Measurements from ENCODE around the gene ASB3.
A peak's percentile ranks its signal among the peaks of the same experiment; 100 is the strongest.
"Not testable (repeated sequence)": the region's sequence is repeated elsewhere in the genome, so short reads cannot be mapped to it uniquely, and the experiment has no call there.

Gene ASB3, protein sequence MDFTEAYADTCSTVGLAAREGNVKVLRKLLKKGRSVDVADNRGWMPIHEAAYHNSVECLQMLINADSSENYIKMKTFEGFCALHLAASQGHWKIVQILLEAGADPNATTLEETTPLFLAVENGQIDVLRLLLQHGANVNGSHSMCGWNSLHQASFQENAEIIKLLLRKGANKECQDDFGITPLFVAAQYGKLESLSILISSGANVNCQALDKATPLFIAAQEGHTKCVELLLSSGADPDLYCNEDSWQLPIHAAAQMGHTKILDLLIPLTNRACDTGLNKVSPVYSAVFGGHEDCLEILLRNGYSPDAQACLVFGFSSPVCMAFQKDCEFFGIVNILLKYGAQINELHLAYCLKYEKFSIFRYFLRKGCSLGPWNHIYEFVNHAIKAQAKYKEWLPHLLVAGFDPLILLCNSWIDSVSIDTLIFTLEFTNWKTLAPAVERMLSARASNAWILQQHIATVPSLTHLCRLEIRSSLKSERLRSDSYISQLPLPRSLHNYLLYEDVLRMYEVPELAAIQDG

DNA sequence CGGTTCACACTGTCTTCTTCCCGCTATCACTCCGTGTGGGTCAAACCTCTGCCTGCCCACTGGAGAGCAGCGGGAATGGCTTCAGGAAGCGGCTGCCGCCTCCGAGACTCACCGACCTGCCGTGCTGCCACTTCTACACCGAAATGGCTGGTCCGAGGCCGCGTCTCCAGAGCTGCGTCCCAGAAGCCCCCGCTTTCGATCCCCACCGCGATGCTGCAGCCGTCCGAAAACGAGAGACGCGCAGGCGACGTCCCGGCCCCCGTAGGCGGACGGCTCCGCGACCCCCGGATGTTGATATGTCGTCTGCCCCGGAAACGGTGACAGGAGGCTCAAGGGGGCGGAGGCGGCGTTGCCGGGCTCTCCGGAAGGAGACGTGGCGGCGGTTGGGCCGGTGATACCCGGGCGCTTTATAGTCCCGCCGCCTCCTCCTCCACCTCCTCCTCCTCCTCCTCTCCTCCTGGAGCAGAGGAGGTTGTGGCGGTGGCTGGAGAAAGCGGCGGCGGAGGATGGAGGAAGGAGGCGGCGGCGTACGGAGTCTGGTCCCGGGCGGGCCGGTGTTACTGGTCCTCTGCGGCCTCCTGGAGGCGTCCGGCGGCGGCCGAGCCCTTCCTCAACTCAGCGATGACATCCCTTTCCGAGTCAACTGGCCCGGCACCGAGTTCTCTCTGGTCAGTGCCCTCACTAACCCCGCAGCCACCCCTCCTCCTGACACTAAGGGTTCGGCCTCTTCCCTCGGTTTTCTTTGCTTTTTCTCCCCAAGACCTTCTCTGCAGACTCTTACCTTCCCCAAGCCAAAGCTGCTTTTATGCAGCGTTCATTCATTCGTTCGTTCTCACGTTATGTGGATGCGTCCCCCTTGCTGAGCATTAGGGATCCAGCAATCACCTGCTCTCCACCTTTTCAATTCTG is at the start of gene ASB3, which contains the start of gene ERLEC1:
Gene ASB3, minus strand, starts transcription at position 249 of the 909 bp plus-strand sequence. CDS start 21,381 bp downstream, outside the sequence.
Gene ERLEC1, plus strand, starts transcription at position 340 of the 909 bp plus-strand sequence. Its CDS starts 167 bp downstream, at position 507.
- Histone ChIP-seq H3K27me3 (ENCODE audit: insufficient read depth, low read length, poor library complexity, severe bottlenecking) (no peaks in the 10 kb centered on the region), H3F3A (ENCODE audit: low read depth) (no peaks in the 10 kb centered on the region), H3K4me2 (ENCODE audit: low read depth, low read length, poor library complexity, severe bottlenecking) (peak within 1 kb of the TSS; percentile 99), H3K9me2 (replicated peaks; ENCODE audit: low read depth, low read length) (no peaks in the 10 kb centered on the region), H3K36me3 (ENCODE audit: insufficient read depth, low read length) (no peaks in the 10 kb centered on the region), H3K9ac (ENCODE audit: low read depth, low read length, poor library complexity, severe bottlenecking) (peak within 1 kb of the TSS; percentile 94), H3K4me1 (ENCODE audit: insufficient read depth, low read length, poor library complexity, severe bottlenecking) (peaks cover 62% of the 10 kb centered on the region), H2AFZ (ENCODE audit: low read length) (peak within 1 kb of the TSS; percentile 94), H3K9me3 (ENCODE audit: insufficient read depth, low read depth, low read length) (no peaks in the 10 kb centered on the region), H3K79me2 (ENCODE audit: insufficient read depth, low read length) (peaks cover 93% of the 10 kb centered on the region), H4K20me1 (ENCODE audit: insufficient read depth, low read length, poor library complexity, severe bottlenecking) (peaks cover 49% of the 10 kb centered on the region), H3K4me3 (ENCODE audit: low read length, poor library complexity, severe bottlenecking) (peak within 1 kb of the TSS; percentile 82)
- no peak for TF ChIP-seq EZH2phosphoT487 (IDR thresholded peaks at IDR 0.05; ENCODE audit: borderline replicate concordance)
- TF ChIP-seq, protein P1, sequence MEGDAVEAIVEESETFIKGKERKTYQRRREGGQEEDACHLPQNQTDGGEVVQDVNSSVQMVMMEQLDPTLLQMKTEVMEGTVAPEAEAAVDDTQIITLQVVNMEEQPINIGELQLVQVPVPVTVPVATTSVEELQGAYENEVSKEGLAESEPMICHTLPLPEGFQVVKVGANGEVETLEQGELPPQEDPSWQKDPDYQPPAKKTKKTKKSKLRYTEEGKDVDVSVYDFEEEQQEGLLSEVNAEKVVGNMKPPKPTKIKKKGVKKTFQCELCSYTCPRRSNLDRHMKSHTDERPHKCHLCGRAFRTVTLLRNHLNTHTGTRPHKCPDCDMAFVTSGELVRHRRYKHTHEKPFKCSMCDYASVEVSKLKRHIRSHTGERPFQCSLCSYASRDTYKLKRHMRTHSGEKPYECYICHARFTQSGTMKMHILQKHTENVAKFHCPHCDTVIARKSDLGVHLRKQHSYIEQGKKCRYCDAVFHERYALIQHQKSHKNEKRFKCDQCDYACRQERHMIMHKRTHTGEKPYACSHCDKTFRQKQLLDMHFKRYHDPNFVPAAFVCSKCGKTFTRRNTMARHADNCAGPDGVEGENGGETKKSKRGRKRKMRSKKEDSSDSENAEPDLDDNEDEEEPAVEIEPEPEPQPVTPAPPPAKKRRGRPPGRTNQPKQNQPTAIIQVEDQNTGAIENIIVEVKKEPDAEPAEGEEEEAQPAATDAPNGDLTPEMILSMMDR (conservative IDR thresholded peaks at IDR 0.05; ENCODE audit: low read length) = no peak

DNA sequence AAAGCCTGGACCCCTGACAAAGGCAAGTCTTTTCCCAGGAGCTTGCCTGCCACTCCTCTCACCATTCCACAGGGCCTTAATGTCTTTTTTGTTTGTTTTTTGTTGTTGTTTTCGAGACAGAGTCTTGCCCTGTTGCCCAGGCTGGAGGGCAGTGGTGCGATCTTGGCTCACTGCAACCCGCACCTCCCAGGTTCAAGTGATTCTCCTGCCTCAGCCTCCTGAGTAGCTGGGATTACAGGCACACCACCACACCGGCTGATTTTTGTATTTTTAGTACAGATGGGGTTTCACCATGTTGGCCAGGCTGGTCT is 43.2 kb upstream of the ASB3 start:
- not testable (repeated sequence) for H3F3A ChIP-seq (ENCODE audit: low read depth); H3K9me2 ChIP-seq (replicated peaks; ENCODE audit: low read depth, low read length); H3K4me2 ChIP-seq (ENCODE audit: low read depth, low read length, poor library complexity, severe bottlenecking); H3K27me3 ChIP-seq (ENCODE audit: insufficient read depth, low read length, poor library complexity, severe bottlenecking); H3K4me3 ChIP-seq (ENCODE audit: low read length, poor library complexity, severe bottlenecking); H3K36me3 ChIP-seq (ENCODE audit: insufficient read depth, low read length); H3K4me1 ChIP-seq (ENCODE audit: insufficient read depth, low read length, poor library complexity, severe bottlenecking); H4K20me1 ChIP-seq (ENCODE audit: insufficient read depth, low read length, poor library complexity, severe bottlenecking); H3K9me3 ChIP-seq (ENCODE audit: insufficient read depth, low read depth, low read length); H3K9ac ChIP-seq (ENCODE audit: low read depth, low read length, poor library complexity, severe bottlenecking); H3K79me2 ChIP-seq (ENCODE audit: insufficient read depth, low read length); H2AFZ ChIP-seq (ENCODE audit: low read length)

DNA sequence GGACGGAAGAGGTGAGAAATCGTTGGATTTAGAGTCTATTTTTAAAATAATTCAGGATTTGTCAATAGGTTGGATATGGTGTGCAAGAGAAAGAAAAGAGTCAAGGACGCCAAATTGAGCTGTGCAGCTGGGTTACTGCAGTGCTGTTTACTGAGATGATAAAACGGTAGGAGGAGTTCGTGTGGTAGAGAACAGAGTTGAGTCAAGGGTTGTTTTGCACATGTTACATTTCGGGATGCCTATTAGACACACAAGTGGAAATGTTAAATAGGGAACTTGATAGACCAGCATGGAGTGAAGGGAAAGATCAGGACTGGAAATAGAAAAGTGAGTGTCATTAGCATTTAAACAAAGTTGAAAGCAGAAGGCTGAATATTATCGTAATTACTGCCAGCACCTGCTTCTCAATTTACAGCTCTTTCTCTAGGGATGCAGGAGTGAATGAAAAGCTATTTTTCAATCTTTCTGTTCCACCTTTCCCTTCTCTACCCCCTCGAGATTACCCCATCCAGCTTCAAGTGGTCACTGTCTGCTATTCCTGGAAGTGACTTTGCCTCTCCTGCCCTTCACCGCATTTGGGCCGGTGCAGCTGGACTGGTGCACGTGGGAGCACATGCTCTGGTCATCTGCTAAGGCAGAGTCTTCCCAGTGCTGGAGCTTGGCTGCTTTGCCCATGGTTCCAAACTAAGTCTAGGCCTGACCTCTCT is 42.7 kb upstream of the ASB3 start:
- TF ChIP-seq, protein P1 (conservative IDR thresholded peaks at IDR 0.05; ENCODE audit: low read length) = no peak
- TF ChIP-seq EZH2phosphoT487 (IDR thresholded peaks at IDR 0.05; ENCODE audit: borderline replicate concordance) = no peak
- Histone ChIP-seq H4K20me1 (ENCODE audit: insufficient read depth, low read length, poor library complexity, severe bottlenecking) (no peaks in the 10 kb centered on the region), H2AFZ (ENCODE audit: low read length) (no peak overlapping the region)

More for the DNA sequence above, 42.7 kb upstream of the ASB3 start:
- Histone ChIP-seq H3K4me3 (ENCODE audit: low read length, poor library complexity, severe bottlenecking) (no peak overlapping the region), H3F3A (ENCODE audit: low read depth) (no peaks in the 10 kb centered on the region), H3K4me1 (ENCODE audit: insufficient read depth, low read length, poor library complexity, severe bottlenecking) (no peaks in the 10 kb centered on the region), H3K9me2 (replicated peaks; ENCODE audit: low read depth, low read length) (no peaks in the 10 kb centered on the region), H3K79me2 (ENCODE audit: insufficient read depth, low read length) (no peaks in the 10 kb centered on the region), H3K36me3 (ENCODE audit: insufficient read depth, low read length) (no peaks in the 10 kb centered on the region), H3K9me3 (ENCODE audit: insufficient read depth, low read depth, low read length) (no peaks in the 10 kb centered on the region), H3K4me2 (ENCODE audit: low read depth, low read length, poor library complexity, severe bottlenecking) (no peak overlapping the region), H3K9ac (ENCODE audit: low read depth, low read length, poor library complexity, severe bottlenecking) (no peak overlapping the region), H3K27me3 (ENCODE audit: insufficient read depth, low read length, poor library complexity, severe bottlenecking) (no peaks in the 10 kb centered on the region)
